ENCODE measurements around the gene MDC1. TPM values are rescaled to one million over a fixed set of nuclear protein-coding genes. Genes with fewer than 3 reads are reported as not detected.

MDC1 gene
- total and polyA plus RNA-seq, 2 of the 13 experiments (the other 11 are each of a cell fraction or from before 2014, with no cell fraction given) = 8.4 to 14.0 TPM

DNA sequence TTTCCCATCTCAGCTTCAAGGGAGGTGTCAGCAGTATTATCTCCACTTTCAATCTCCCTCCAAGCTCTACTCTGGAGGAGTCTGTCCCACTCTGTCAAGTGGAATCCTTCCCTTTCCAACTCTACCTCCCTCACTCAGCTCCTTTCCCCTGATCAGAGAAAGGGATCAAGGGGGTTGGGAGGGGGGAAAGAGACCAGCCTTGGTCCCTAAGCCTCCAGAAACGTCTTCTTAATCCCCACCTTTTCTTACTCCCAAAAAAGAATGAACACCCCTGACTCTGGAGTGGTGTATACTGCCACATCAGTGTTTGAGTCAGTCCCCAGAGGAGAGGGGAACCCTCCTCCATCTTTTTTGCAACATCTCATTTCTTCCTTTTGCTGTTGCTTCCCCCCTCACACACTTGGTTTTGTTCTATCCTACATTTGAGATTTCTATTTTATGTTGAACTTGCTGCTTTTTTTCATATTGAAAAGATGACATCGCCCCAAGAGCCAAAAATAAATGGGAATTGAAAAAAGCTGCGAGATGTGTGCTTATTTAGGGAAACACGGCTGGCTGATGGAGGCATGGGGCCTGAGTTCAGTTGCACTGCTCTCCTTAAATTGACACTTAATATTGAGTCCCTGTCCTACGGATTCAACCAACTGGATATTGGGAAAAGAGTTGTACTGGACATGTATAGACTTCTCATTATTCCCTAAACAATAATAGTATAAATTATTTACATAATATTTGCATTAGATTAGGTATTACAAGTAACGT, 8.0 kb upstream of the MDC1 start (continued):
- TF ChIP-seq, protein P1, sequence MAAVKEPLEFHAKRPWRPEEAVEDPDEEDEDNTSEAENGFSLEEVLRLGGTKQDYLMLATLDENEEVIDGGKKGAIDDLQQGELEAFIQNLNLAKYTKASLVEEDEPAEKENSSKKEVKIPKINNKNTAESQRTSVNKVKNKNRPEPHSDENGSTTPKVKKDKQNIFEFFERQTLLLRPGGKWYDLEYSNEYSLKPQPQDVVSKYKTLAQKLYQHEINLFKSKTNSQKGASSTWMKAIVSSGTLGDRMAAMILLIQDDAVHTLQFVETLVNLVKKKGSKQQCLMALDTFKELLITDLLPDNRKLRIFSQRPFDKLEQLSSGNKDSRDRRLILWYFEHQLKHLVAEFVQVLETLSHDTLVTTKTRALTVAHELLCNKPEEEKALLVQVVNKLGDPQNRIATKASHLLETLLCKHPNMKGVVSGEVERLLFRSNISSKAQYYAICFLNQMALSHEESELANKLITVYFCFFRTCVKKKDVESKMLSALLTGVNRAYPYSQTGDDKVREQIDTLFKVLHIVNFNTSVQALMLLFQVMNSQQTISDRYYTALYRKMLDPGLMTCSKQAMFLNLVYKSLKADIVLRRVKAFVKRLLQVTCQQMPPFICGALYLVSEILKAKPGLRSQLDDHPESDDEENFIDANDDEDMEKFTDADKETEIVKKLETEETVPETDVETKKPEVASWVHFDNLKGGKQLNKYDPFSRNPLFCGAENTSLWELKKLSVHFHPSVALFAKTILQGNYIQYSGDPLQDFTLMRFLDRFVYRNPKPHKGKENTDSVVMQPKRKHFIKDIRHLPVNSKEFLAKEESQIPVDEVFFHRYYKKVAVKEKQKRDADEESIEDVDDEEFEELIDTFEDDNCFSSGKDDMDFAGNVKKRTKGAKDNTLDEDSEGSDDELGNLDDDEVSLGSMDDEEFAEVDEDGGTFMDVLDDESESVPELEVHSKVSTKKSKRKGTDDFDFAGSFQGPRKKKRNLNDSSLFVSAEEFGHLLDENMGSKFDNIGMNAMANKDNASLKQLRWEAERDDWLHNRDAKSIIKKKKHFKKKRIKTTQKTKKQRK (IDR thresholded peaks at IDR 0.05; ENCODE audit: low read length) = no peak
- TF ChIP-seq STAT5B (CRISPR knock-in tag; IDR thresholded peaks at IDR 0.05) (no peak), NPAS2 (CRISPR knock-in tag; IDR thresholded peaks at IDR 0.05; ENCODE audit: borderline replicate concordance) (no peak), DNMT3B (CRISPR knock-in tag; conservative IDR thresholded peaks at IDR 0.05) (no peak), ZNF251 (CRISPR knock-in tag; IDR thresholded peaks at IDR 0.05) (no peak), ZNF124 (CRISPR knock-in tag; IDR thresholded peaks at IDR 0.05) (no peak), ELF3 (CRISPR knock-in tag; IDR thresholded peaks at IDR 0.05) (no peak), ZNF446 (CRISPR knock-in tag; IDR thresholded peaks at IDR 0.05) (no peak), ZNF563 (CRISPR knock-in tag; IDR thresholded peaks at IDR 0.05) (no peak), ZNF776 (CRISPR knock-in tag; IDR thresholded peaks at IDR 0.05) (no peak), MTA3 (CRISPR knock-in tag; IDR thresholded peaks at IDR 0.05) (no peak), NFE2L2 (IDR thresholded peaks at IDR 0.05; ENCODE audit: low read length) (no peak)
- TF ChIP-seq, protein P2, sequence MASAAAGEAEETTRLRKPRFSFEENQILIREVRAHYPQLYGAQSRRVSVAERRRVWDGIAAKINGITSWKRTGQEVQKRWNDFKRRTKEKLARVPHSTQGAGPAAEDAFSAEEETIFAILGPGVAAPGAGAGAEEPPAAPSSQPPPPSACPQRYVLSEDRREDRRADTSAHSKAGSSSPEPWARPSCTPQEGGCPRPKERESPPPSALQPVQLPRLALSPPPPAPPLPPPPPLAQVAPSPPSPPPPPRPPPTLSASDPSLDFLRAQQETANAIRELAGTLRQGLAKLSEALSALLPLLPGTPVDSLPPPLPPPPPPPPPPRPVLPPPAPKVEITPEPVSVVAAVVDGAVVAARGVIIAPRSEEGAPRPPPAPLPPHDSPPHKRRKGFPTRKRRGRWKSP (CRISPR knock-in tag; IDR thresholded peaks at IDR 0.05) = no peak
- TF ChIP-seq, protein P3, sequence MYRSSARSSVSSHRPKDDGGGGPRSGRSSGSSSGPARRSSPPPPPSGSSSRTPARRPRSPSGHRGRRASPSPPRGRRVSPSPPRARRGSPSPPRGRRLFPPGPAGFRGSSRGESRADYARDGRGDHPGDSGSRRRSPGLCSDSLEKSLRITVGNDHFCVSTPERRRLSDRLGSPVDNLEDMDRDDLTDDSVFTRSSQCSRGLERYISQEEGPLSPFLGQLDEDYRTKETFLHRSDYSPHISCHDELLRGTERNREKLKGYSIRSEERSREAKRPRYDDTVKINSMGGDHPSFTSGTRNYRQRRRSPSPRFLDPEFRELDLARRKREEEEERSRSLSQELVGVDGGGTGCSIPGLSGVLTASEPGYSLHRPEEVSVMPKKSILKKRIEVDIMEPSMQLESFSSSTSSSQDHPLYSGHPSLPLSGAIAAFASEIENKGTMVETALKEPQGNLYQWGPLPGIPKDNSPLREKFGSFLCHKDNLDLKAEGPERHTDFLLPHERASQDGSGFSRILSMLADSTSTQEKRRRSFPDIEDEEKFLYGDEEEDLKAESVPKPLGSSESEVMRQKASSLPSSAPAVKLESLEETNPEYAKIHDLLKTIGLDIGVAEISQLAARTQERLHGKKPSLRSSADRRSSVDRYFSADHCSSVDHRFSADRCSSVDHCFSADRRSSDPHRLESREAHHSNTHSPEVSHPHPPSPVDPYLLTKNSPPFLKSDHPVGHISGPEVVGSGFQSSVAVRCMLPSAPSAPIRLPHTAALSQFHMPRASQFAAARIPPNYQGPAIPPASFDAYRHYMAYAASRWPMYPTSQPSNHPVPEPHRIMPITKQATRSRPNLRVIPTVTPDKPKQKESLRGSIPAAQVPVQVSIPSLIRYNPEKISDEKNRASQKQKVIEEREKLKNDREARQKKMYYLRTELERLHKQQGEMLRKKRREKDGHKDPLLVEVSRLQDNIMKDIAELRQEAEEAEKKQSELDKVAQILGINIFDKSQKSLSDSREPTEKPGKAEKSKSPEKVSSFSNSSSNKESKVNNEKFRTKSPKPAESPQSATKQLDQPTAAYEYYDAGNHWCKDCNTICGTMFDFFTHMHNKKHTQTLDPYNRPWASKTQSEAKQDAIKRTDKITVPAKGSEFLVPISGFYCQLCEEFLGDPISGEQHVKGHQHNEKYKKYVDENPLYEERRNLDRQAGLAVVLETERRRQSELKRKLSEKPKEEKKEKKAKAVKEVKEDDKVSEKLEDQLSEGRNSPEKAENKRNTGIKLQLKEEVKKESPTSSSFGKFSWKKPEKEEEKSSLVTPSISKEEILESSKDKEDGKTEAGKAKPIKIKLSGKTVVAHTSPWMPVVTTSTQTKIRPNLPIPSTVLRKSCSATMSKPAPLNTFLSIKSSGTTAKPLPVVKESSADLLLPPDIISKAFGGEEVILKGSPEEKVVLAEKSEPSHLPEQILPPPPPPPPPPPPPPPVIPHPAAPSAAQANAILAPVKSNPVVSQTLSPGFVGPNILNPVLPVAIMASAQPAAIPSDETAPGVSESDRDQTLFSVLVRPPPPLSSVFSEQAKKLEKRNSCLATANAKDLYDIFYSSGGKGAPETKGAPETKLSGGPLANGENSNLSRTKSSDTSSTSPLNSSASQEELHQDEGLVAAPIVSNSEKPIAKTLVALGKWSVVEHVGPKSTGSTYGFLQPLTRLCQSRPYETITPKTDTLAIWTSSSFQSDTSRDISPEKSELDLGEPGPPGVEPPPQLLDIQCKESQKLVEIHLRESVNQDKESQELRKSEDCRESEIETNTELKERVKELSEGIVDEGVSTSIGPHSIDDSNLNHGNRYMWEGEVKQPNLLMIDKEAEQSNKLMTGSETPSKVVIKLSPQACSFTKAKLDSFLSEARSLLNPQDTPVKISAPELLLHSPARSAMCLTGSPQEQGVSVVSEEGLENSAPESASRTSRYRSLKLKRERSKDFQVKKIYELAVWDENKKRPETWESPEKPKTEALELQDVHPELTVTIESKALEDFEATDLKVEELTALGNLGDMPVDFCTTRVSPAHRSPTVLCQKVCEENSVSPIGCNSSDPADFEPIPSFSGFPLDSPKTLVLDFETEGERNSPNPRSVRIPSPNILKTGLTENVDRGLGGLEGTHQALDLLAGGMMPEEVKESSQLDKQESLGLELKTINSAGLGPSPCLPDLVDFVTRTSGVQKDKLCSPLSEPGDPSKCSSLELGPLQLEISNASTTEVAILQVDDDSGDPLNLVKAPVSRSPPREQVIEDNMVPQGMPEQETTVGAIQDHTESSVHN (CRISPR knock-in tag; IDR thresholded peaks at IDR 0.05) = no peak
- TF ChIP-seq, protein P4, sequence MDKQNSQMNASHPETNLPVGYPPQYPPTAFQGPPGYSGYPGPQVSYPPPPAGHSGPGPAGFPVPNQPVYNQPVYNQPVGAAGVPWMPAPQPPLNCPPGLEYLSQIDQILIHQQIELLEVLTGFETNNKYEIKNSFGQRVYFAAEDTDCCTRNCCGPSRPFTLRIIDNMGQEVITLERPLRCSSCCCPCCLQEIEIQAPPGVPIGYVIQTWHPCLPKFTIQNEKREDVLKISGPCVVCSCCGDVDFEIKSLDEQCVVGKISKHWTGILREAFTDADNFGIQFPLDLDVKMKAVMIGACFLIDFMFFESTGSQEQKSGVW (CRISPR knock-in tag; IDR thresholded peaks at IDR 0.05; ENCODE audit: borderline replicate concordance) = no peak

All from HepG2 (cell line).